HS-5 (cell line): ENCODE data around the gene ARHGAP27.

Source experiments
- DNase-seq: peaks from one replicate; pipeline ENCODE4 v3.0.0-alpha.2; 2012; ENCODE audit warnings: low read depth

The ARHGAP27 gene

DNA sequence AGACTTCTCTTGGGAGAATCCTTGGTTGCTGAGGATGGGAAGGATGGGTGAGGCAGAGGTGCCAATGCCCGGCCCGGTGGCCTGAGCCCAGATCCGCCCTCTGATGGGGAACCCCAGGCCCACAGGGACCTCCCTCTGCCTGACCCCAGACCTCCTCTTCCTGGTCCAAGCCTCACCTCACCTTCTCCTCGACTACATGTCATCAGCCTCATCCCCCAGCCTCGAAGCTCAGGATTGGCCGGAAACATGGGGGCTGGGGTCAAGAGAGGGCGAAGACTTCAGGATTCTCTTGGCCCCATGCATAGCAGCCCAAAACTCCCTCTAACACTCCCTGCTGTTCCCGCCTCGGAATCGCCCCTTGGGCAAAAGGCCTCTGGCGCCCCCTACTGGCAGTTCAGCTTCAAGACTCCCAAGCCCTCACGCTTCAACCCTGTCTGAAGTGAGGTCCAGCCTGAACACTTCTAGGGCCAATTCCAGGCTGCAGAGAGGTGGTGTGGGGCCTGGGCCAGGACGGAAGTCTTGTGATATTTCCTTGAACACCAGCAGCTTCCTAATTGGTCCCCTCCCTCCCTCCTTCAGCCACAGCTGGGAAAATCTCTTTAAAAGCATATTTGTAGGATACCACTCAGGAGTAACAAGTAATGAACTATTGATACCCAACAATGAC, 47.2 kb downstream of the ARHGAP27 start:
- DNase-seq, result peak; percentile 49

DNA sequence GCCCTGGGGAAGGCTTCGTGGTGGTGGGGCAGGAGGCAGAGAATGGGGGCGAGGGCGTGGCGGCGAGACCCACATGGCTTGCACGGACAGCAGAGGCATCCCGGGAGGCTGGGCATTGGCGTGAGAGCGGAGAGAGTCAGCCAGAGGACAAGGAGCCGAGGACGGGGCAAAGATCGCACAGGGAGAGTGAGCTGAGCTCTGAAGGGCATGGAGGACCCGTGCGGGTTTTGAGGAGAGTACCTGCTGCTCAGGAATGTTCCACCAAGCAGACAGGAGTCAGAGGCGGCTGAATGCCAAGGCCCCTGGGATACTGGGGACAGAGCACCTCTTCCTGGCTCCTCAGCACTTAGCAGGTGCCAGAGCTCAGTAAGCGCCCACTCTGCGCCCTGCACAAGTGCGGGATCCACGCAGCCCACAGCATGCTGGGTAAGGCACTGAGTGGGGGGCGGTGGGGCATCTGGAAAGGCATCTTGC, 47.8 kb downstream of the ARHGAP27 start:
- DNase-seq, result no peak

DNA sequence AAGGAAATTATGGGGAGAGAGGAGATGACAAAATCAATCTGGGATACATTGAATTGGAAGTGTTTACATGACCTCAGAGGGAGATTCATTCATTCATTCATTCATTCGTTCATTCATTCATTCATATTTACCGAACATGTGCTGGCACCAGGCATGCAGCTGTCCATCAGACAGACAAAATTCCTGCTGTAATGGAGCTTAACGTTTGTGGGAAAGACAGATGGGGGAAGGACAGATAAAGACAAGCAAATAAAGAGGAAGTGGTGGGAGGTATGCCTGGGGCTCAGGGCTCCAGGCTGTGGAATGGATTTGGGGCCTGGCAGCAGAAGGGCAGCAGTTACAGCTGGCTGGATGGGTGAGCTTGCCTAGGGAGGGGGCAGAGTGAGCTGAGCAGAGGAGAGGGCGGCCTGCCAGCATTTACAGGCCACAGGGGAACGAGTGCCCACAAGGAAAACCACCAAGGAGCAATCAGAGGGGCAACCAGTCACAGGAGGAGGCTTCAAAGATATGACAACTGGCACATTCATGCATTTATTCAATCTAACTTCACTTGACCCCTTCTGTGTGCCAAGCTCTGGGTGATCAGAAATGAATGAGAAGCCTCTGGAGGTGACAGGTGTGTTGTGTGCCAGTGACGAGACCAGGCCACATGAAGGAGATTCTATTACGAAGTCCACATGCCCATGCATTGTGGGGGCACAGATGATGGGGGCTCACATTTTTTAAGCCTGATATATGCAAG, 48.5 kb downstream of the ARHGAP27 start:
- DNase-seq, result no peak

DNA sequence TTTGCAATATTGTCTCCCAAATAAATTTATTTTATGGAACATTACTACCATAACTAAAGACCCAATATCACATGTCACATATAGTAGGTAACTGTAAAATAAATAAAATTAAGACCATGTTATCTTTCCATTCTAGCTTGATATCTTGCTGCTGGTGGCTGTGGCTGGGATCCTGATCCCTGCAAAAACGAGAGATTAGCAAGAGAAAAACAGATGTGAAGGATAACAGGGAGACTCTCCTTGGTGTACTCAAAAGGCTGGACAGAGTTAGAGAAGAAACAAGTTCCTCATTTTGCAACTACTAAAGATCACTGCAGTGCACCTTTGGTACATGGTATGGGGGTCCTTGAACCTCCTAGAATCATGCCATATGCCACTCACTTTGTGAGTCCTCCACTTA, 49.7 kb downstream of the ARHGAP27 start:
- no peak for DNase-seq

DNA sequence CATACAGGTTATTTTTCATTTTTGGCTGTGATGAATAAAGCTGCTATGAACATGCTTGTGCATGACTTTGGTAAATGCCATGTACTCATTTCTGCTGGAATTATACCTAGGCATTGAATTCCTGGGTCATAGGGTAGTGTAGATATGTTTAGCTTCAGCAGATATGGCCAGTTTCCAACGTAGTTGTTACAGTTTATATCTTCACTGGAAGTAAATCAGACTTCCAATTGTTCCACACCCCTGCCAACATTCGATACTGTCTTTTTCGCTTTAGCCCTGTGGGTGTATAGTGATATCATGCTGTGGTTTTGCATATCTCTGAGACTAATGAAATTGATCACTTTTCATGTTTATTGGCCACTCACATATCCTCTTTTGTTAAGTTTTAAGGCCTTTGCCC, 50.4 kb downstream of the ARHGAP27 start:
- no peak for DNase-seq

- DNase-seq, result no peak
Measured at GRCh38 chr17:45380991-45381390, 51.7 kb downstream of the ARHGAP27 start.

DNA sequence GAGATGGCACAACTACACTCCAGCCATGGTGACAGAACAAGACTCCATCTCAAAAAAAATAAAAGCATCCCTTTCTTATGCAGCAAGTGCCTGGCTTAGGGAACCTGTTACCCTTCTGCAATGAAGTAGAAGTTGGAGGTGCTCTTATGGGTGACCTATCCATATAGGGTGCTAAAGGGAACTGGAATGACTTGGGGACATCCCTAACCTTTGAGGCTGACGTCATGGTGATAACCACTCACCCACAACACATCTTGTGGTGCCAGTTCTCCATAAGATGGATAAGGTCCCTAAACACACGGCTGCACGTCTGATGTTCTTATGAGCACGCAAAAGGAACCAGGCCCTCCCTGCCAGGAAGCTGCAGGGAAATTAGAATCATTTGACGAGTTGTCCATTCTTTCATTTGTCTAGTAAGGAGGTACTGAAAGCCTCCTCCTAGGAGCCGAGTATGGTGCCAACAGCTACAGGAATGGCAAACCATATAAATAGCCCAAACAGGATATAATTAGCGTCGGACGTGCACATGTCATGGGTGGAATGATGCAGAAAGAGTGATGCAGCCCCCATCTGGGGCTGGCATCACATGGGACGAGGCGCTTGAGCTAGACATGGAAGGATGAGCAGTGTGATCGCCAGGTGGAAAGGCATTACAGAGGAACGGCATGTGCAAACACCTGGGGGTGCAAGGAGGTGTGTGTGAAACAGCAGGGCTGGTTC, 52.5 kb downstream of the ARHGAP27 start:
- DNase-seq, result no peak

- no peak for DNase-seq
Measured at GRCh38 chr17:45377401-45377800, 55.3 kb downstream of the ARHGAP27 start.

DNA sequence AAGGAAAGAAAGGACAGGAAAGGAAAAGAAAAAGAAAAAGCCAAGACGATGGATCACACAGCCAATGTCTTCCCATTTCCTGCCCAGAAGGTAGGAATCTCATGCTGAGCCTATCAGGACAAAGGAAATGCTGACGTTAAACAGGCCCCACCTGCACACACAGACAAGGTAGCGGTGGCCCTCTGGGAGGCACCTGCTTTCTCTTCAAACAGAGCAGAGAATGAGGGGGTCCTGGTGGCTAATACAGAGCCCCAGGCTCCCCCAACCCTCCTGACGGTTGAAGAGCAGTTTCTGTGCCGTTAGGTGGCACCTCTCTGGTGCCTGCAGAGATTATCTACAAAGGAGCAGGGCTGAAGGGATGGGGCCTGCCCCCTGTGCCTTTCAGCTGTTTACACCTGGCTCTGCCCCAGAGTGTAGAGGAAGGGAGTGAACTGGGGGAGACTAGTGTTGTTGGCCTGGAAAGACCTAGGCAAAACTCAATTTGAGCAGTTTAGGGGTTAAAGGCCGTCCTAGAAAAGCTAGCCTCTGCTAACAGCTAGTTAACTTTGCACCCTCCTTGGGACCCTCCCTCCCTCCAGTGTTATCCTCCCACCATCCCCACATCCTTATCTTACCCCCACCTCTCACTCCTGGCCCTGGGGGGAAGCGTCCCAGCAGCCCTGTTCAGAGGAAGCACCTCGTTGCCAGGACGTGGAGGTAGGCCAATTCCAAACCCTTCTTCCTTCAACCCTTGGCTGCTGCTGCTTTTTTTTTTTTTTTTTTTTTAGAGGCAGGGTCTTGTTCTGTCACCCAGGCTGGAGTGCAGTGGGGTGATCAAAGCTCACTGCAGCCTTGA, 56.3 kb downstream of the ARHGAP27 start:
- DNase-seq, result no peak

- DNase-seq, result no peak
Measured at GRCh38 chr17:45374501-45374900, 58.2 kb downstream of the ARHGAP27 start.

DNA sequence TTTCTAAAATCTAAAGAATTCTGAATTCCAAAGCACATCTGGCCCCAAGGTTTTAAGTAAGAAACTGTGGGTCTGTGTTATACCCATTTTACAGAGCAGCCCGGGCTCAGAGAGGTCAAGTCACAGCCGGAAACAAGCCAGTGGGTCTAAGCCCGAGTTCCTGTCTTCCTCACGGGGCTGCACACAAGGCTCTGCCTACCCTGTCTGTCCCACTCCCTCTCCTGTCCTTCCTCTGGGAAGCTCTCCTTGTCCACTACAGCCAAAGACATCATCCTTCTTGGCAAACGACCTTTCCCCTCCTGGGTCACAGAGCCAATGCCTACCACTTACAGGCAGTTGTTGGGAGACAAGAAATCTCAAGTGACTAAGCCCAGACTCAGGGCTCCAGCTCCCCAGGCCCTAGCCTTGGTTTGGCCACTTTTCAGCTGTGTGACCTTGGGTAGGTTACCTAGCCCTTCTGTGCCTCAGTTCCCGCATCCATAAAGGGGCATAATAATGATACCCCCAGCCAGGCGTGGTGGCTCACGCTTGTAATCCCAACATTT, 60.3 kb downstream of the ARHGAP27 start:
- no peak for DNase-seq

- peak; percentile 89 for DNase-seq
Measured at GRCh38 chr17:45371414-45372324, 61.0 kb downstream of the ARHGAP27 start.

- DNase-seq, result no peak
Measured at GRCh38 chr17:45370949-45371413, 61.7 kb downstream of the ARHGAP27 start.

- DNase-seq, result no peak
Measured at GRCh38 chr17:45369421-45369820, 63.2 kb downstream of the ARHGAP27 start.

- DNase-seq, result no peak
Measured at GRCh38 chr17:45368651-45369050, 64.0 kb downstream of the ARHGAP27 start.

- DNase-seq, result no peak
Measured at GRCh38 chr17:45367216-45367615, 65.5 kb downstream of the ARHGAP27 start.

DNA sequence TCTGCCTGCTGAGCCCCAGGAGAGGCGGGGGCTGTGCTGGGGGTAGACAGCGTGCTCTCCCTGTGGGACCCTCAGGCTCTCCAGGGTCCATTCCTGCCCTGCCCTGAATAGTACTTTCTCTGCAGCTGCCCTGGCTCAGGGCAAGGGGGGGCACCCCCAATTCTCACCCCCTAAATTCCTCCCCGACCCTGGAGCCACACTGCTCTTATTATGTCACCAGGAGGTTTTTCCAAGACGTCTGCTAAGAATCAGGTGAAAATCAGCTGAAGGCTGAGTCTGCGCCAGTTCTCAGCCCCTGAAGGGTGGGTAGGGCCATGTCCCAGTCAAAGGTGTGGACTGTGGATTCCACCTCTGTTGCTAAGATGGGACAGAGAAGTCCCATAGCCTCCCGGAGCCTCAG, 66.0 kb downstream of the ARHGAP27 start:
- DNase-seq, result no peak

- no peak for DNase-seq
Measured at GRCh38 chr17:45366049-45366448, 66.6 kb downstream of the ARHGAP27 start.

DNA sequence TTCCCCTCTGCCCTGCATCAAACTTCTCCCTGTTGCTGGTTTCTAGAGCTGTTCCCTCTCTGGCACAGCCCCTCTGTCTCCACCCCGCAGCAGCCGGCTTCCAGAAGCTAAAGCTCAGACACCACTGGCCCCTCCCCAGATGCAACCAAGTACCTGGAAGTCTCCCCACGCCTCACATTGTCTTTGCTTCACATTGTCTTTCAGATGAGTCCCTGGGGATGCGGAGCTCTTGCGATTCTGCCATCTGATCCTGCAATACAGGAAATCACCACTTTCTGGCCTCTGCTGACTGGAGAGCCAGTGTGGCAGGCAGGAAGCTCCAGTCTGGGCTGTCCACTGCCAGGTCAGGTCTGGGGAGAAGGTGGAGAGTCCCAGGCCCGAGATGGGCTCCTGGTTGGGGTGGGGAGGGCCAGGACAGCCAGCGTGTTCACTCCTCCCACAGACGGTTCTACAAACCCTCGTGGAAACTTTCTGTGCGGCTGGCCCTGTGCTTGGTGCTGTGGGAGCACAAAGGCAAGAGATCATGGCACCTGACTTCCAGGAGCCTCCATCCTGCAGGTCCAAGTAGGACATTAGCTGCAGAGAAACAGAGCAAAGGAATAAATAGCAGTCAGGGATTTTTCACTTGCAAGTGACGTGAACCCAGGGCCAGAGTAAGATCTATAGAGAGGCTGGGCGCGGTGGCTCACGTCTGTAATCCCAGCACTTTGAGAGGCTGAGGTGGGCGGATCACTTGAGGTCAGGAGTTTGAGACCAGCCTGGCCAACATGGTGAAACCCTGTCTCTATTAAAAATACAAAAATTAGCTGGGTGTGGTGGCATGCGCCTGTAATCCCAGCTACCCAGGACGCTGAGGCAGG, 67.9 kb downstream of the ARHGAP27 start:
- DNase-seq, result no peak

DNA sequence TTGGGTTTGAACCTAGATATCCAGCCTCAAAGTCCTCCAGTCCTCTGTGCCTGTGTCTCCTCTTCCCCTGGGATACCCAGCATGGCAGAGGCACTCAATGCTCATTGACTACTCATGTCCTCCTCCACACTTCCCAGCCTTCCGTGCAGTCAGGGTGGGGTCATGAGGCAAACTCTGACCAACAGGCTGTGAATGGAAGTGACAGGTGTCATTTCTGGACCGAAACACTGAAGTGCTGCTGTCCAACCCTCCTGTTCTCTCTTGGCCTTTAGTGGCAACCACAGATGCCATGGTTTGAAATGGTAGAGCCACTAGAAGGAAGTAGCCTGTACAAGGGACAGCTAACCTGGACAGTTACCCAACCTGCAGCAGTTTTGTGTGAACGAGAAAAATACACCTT, 69.2 kb downstream of the ARHGAP27 start:
- DNase-seq, result no peak
